H1 (cell line): ENCODE results near the gene PVALB. TPM values are rescaled to one million over a fixed set of nuclear protein-coding genes. Genes with fewer than 3 reads are reported as not detected.

Experiments used
- CTCF ChIA-PET: fragments of 300-600 bp; sonication (Branson Sonifier 250); formaldehyde crosslinking; loops from one replicate; lab custom pipeline; 2021; ENCODE audit not compliant: partially characterized antibody; lab: Charles Lee
- POLR2A ChIA-PET: fragments of 300-600 bp; sonication (Branson Sonifier 250); formaldehyde crosslinking; loops from one replicate; lab custom pipeline; 2021; ENCODE audit warnings: inconsistent platforms; ENCODE audit not compliant: partially characterized antibody; lab: Charles Lee
- DNase-seq, 2 experiments: peaks; one replicate each; pipeline versions ENCODE4 v3.0.0 to v3.0.0-alpha.2; 2010 to 2022; ENCODE audit warnings: low spot score in 2 of 2, low read depth in 1 of 2, mixed read lengths in 1 of 2
- FAIRE-seq: peaks from 2 replicates; lab custom pipeline; 2011; peaks lifted over from hg19 to GRCh38; lab: Jason Lieb, UNC
- H2AFZ ChIP-seq: 2 replicates; pipeline ENCODE4 v1.8.1; 2012; ENCODE audit warnings: low read length, inconsistent platforms
- H2AK5ac ChIP-seq: 2 replicates; pipeline ENCODE4 v1.6.1; 2013; ENCODE audit warnings: low read depth, low read length
- H2BK120ac ChIP-seq: replicated peaks from 2 replicates; pipeline ENCODE3; 2013; ENCODE audit warnings: low read depth, low read length, inconsistent platforms
- H2BK12ac ChIP-seq: 2 replicates; pipeline ENCODE4 v1.6.1; 2013; ENCODE audit warnings: low read depth, low read length
- H2BK15ac ChIP-seq: 2 replicates; pipeline ENCODE4 v1.6.1; 2013; ENCODE audit warnings: low read length
- H2BK20ac ChIP-seq: 2 replicates; pipeline ENCODE4 v1.6.1; 2013; ENCODE audit warnings: low read length
- H2BK5ac ChIP-seq: 2 replicates; pipeline ENCODE4 v1.6.1; 2013; ENCODE audit warnings: low read depth, low read length
- H3K14ac ChIP-seq: 2 replicates; pipeline ENCODE4 v1.6.1; 2013; ENCODE audit warnings: inconsistent platforms; ENCODE audit not compliant: insufficient read length
- H3K18ac ChIP-seq: 2 replicates; pipeline ENCODE4 v1.6.1; 2013; ENCODE audit warnings: low read length; ENCODE audit errors: extremely low read depth
- H3K23ac ChIP-seq: 2 replicates; pipeline ENCODE4 v1.6.1; 2013; ENCODE audit warnings: inconsistent platforms; ENCODE audit not compliant: insufficient read length
- H3K23me2 ChIP-seq: 2 replicates; pipeline ENCODE4 v1.6.1; 2013; ENCODE audit warnings: low read depth, low read length
- H3K27ac ChIP-seq: 2 replicates; pipeline ENCODE4 v1.6.1; 2011; ENCODE audit warnings: low read depth, low read length, inconsistent platforms
- H3K27me3 ChIP-seq, 4 experiments: replicated peaks in 1 of 4; 1 replicate in 1 of 4; 2 replicates in 3 of 4; pipeline versions ENCODE4 v1.6.1 to v1.8.1; 2011 to 2013; ENCODE audit warnings: low read length in 3 of 4, mild to moderate bottlenecking in 3 of 4, inconsistent platforms in 2 of 4, mixed read lengths in 2 of 4, moderate library complexity in 1 of 4; ENCODE audit not compliant: control insufficient read depth in 3 of 4, insufficient read depth in 3 of 4; ENCODE audit errors: extremely low read depth in 1 of 4
- H3K36me3 ChIP-seq, 4 experiments: 2 replicates each; pipeline versions ENCODE4 v1.6.1 to v1.8.1; 2011 to 2013; ENCODE audit warnings: mild to moderate bottlenecking in 4 of 4, low read length in 3 of 4, moderate library complexity in 2 of 4, control low read depth in 1 of 4, inconsistent platforms in 1 of 4; ENCODE audit not compliant: insufficient read depth in 4 of 4, control insufficient read depth in 2 of 4
- H3K4ac ChIP-seq: replicated peaks from 2 replicates; pipeline ENCODE3; 2013; ENCODE audit warnings: low read length, low read depth, mixed read lengths, inconsistent platforms; ENCODE audit not compliant: insufficient read length
- H3K4me1 ChIP-seq, 4 experiments: replicated peaks in 1 of 4; 1 replicate in 1 of 4; 2 replicates in 3 of 4; pipeline versions ENCODE4 v1.6.1 to v1.8.1; 2011 to 2013; ENCODE audit warnings: low read length in 3 of 4, inconsistent platforms in 2 of 4, mixed read lengths in 1 of 4; ENCODE audit not compliant: insufficient read depth in 4 of 4, control insufficient read depth in 3 of 4
- H3K4me2 ChIP-seq, 2 experiments: 2 replicates each; pipeline versions ENCODE4 v1.6.1 to v1.8.1; 2011 to 2013; ENCODE audit warnings: low read depth in 2 of 2, low read length in 2 of 2, control low read depth in 1 of 2, inconsistent platforms in 1 of 2, mild to moderate bottlenecking in 1 of 2; ENCODE audit not compliant: insufficient read depth in 1 of 2
- H3K4me3 ChIP-seq, 4 experiments: fragments of 200-600, 300-600 bp in 1 of 4; sonication (generic), shearing (Covaris generic), sonication (Bioruptor Twin) in 1 of 4; 2 replicates each; pipeline versions ENCODE4 v1.5.1 to v1.8.1; 2011 to 2016; ENCODE audit warnings: low read length in 4 of 4, low read depth in 3 of 4, control low read depth in 2 of 4, inconsistent platforms in 2 of 4, mild to moderate bottlenecking in 2 of 4, mixed read lengths in 1 of 4, moderate library complexity in 1 of 4; ENCODE audit not compliant: insufficient read depth in 2 of 4; ENCODE audit errors: extremely low read depth in 1 of 4
- H3K56ac ChIP-seq: replicated peaks from 2 replicates; pipeline ENCODE3; 2013; ENCODE audit warnings: low read depth, mild to moderate bottlenecking, mixed read lengths, low read length, inconsistent platforms; ENCODE audit not compliant: insufficient read length
- H3K79me1 ChIP-seq: 2 replicates; pipeline ENCODE4 v1.6.1; 2013; ENCODE audit warnings: low read depth, low read length, control low read depth
- H3K79me2 ChIP-seq, 2 experiments: 2 replicates each; pipeline versions ENCODE4 v1.6.1 to v1.8.1; 2012 to 2013; ENCODE audit warnings: low read length in 2 of 2, mild to moderate bottlenecking in 2 of 2, inconsistent platforms in 1 of 2; ENCODE audit not compliant: insufficient read depth in 2 of 2, control insufficient read depth in 1 of 2
- H3K9ac ChIP-seq, 4 experiments: replicated peaks in 1 of 4; 1 replicate in 1 of 4; 2 replicates in 3 of 4; pipeline versions ENCODE4 v1.6.1 to v1.8.1; 2011 to 2013; ENCODE audit warnings: low read depth in 3 of 4, low read length in 3 of 4, control low read depth in 2 of 4, mild to moderate bottlenecking in 2 of 4, moderate library complexity in 2 of 4, inconsistent platforms in 1 of 4; ENCODE audit errors: extremely low read depth in 1 of 4
- H3K9me3 ChIP-seq, 2 experiments: 2 replicates each; pipeline versions ENCODE4 v1.6.1 to v1.8.1; 2012 to 2013; ENCODE audit warnings: mild to moderate bottlenecking in 2 of 2, moderate library complexity in 2 of 2, control low read depth in 1 of 2, inconsistent platforms in 1 of 2, low read depth in 1 of 2, low read length in 1 of 2, mixed read lengths in 1 of 2; ENCODE audit not compliant: insufficient read depth in 2 of 2
- H4K20me1 ChIP-seq, 2 experiments: replicated peaks in 1 of 2; 2 replicates each; pipeline versions ENCODE3 to v1.8.1; 2011 to 2013; ENCODE audit warnings: inconsistent platforms in 2 of 2, low read length in 2 of 2, mild to moderate bottlenecking in 1 of 2; ENCODE audit not compliant: insufficient read depth in 2 of 2, control insufficient read depth in 1 of 2
- H4K5ac ChIP-seq: 2 replicates; pipeline ENCODE4 v1.6.1; 2013; ENCODE audit warnings: low read length, low read depth, mixed read lengths, inconsistent platforms; ENCODE audit not compliant: insufficient read length
- H4K8ac ChIP-seq: 2 replicates; pipeline ENCODE4 v1.8.0; 2013; ENCODE audit warnings: mild to moderate bottlenecking, moderate library complexity, low read length, inconsistent platforms; ENCODE audit not compliant: insufficient read depth; ENCODE audit errors: extremely low read depth
- H4K91ac ChIP-seq: replicated peaks from 2 replicates; pipeline ENCODE3; 2013; ENCODE audit warnings: low read length, mixed read lengths, inconsistent platforms; ENCODE audit not compliant: insufficient read length
- CBX8 ChIP-seq: fragments of 300-800, 300-1000 bp; sonication (generic); IDR thresholded peaks from 2 replicates; pipeline ENCODE4 v1.7.1; 2016; ENCODE audit warnings: low read depth, low read length, borderline replicate concordance
- CEBPB ChIP-seq: IDR thresholded peaks from 2 replicates; pipeline ENCODE4 v1.6.1; 2012; ENCODE audit warnings: low read depth, low read length
- EGR1 ChIP-seq: IDR thresholded peaks from 2 replicates; pipeline ENCODE4 v1.6.1; 2011; ENCODE audit warnings: low read depth, low read length, borderline replicate concordance
- GABPA ChIP-seq: IDR thresholded peaks from 2 replicates; pipeline ENCODE4 v1.6.1; 2011; ENCODE audit warnings: mild to moderate bottlenecking, low read length, moderate library complexity, borderline replicate concordance; ENCODE audit not compliant: insufficient read depth
- GTF2F1 ChIP-seq: IDR thresholded peaks from 2 replicates; pipeline ENCODE4 v1.6.1; 2012; ENCODE audit warnings: low read depth, low read length, improper control_type of control experiment, borderline replicate concordance
- JUN ChIP-seq: IDR thresholded peaks from 2 replicates; pipeline ENCODE4 v1.6.1; 2011; ENCODE audit warnings: low read depth, mild to moderate bottlenecking, improper control_type of control experiment, low read length
- NANOG ChIP-seq: IDR thresholded peaks from 2 replicates; pipeline ENCODE4 v1.6.1; 2011; ENCODE audit warnings: low read length, low read depth, mild to moderate bottlenecking, inconsistent platforms; ENCODE audit not compliant: insufficient read depth, poor library complexity, severe bottlenecking
- PHF8 ChIP-seq: fragments of 200-600 bp; sonication (generic); conservative IDR thresholded peaks from 2 replicates; pipeline ENCODE4 v1.7.1; 2012; ENCODE audit warnings: low read depth, mild to moderate bottlenecking, inconsistent platforms, low read length, moderate library complexity
- RXRA ChIP-seq: IDR thresholded peaks from 2 replicates; pipeline ENCODE4 v1.6.1; 2011; ENCODE audit warnings: low read depth, mild to moderate bottlenecking, low read length, moderate library complexity; ENCODE audit not compliant: insufficient read depth
- SIRT6 ChIP-seq: IDR thresholded peaks from one replicate; pipeline ENCODE4 v1.7.1; 2012; ENCODE audit warnings: low read length, inconsistent platforms
- TAF1 ChIP-seq: IDR thresholded peaks from 2 replicates; pipeline ENCODE4 v1.6.1; 2011; ENCODE audit warnings: mild to moderate bottlenecking, low read depth, low read length
- ZNF274 ChIP-seq: IDR thresholded peaks from 2 replicates; pipeline ENCODE4 v1.7.0; 2012; ENCODE audit warnings: low read length, borderline replicate concordance; ENCODE audit errors: extremely low read depth
- WGBS, 2 experiments: shearing (Covaris generic) in 1 of 2; methylation state at CpG; one replicate each; pipeline versions ENCODE4 v1.1.6 to v1.1.7; 2013 to 2015; ENCODE audit warnings: low lambda C conversion rate in 2 of 2, mixed read lengths in 2 of 2, inconsistent platforms in 1 of 2, low coverage in 1 of 2, missing lambda C conversion rate in 1 of 2; ENCODE audit not compliant: insufficient replicate concordance in 2 of 2, insufficient coverage in 1 of 2, insufficient read length in 1 of 2; ENCODE audit errors: extremely low coverage in 1 of 2, missing lambda C conversion rate in 1 of 2; 5-methylcytosine and 5-hydroxymethylcytosine counted together
- polyA plus RNA-seq, 7 experiments: library from polyadenylated mRNA; depleted of rRNA in 3 of 7; stranded (reverse) in 5 of 7; unstranded in 2 of 7; fragments of >200 nt in 5 of 7; fragments of 200-250 nt in 2 of 7; gene quantifications; 1 replicate in 5 of 7; 2 replicates in 1 of 7; 4 replicates in 1 of 7; pipeline versions ENCODE4 v1.2.1 to v1.2.3, GENCODE V29; 2011 to 2013; ENCODE audit warnings: missing spikeins in 2 of 7, mixed read lengths in 2 of 7
- total RNA-seq: library from RNA; stranded (reverse); fragmentation: NEBNext Ultra II Directional; extraction: Animal tissue kit (Norgen Biotek cat#: 25700); gene quantifications from 2 replicates; pipeline ENCODE4 v1.2.1, GENCODE V29; 2021
- TF ChIP-seq, protein P1 (sequence below): IDR thresholded peaks from 2 replicates; pipeline ENCODE4 v1.6.1; 2011; ENCODE audit warnings: low read depth, mild to moderate bottlenecking, low read length; ENCODE audit not compliant: insufficient read depth

PVALB gene
- total and polyA plus RNA-seq, 2 of the 8 experiments (the other 6 are each of a cell fraction or from before 2014, with no cell fraction given) = 1.7 to 5.4 TPM

DNA sequence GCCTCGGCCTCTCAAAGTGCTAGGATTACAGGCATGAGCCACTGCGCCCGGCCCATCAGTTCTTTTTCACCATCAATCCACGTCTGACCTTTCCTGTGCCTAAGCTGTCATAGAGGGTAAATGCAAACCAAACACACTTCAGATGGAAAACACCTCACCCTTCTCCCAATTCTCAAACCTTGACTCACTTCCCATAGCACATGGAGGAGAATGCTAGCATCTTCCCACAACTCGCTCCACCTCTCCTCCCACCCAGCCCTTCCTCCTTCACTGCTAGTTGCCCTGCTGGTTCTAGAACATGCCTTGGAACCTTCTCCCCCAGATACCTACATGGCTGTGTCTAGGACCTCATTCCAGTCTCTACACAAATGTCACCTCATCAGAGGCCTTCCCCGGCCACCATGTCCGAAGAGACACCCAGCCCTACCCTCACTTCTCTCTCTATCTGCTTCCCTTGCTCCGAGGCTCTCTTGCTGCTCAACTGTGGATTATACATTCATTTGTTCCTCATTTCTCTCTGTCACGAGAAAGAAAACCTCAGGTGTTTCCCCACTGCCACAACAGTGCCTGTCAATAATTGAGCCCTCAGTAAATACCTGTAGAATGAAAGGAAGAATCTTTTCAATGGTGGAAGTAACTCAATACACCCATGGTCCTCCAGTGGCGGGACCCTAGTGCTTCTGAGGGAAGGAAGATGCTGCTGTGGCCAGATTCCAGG lies 22.7 kb upstream of the PVALB start:
- Histone ChIP-seq H4K8ac (no peak overlapping the region), H2BK20ac (no peak overlapping the region), H3K79me2 (no peaks in the 10 kb centered on the region), H3K4me1 (no peaks in the 10 kb centered on the region), H4K91ac (no peak overlapping the region), H3K14ac (no peak overlapping the region), H3K56ac (no peak overlapping the region), H3K4ac (no peak overlapping the region), H3K9ac (no peak overlapping the region), H2AFZ (no peak overlapping the region), H3K9me3 (peaks cover 3 to 9% of the 10 kb centered on the region in 2 experiments; a peak in 2 of 4 replicates), H2BK5ac (no peak overlapping the region), H3K23me2 (peaks cover 3% of the 10 kb centered on the region; the same call in 1 of the 2 replicates), H2BK15ac (no peak overlapping the region), H3K79me1 (no peaks in the 10 kb centered on the region), H3K36me3 (no peaks in the 10 kb centered on the region), H4K20me1 (no peaks in the 10 kb centered on the region), H3K4me3 (no peak overlapping the region), H3K4me2 (no peak overlapping the region), H4K5ac (no peak overlapping the region), H3K23ac (no peak overlapping the region), H2BK12ac (no peak overlapping the region), H3K18ac (no peak overlapping the region), H2AK5ac (no peak overlapping the region), H3K27me3 (no peaks in the 10 kb centered on the region), H2BK120ac (no peak overlapping the region), H3K27ac (no peak overlapping the region)
- CTCF ChIA-PET = interaction anchor here (1.7 to 2.0 kb wide), 2 partner anchors 11 to 13 kb away, joined by 6 to 8 read pairs; no protein-coding TSS in a partner anchor
- WGBS, 2 experiments = 89% methylated on average over 10 of the region's 10 CpGs; no CpG with 5 or more reads in 1 of the 2 experiments
- POLR2A ChIA-PET = no interaction called here
- DNase-seq (no peak), FAIRE-seq (no peak)
- no peak for TF ChIP-seq EGR1
- no peak for TF ChIP-seq JUN
- no peak for TF ChIP-seq RXRA
- TF ChIP-seq NANOG = no peak
- no peak for TF ChIP-seq SIRT6
- TF ChIP-seq, protein P1, sequence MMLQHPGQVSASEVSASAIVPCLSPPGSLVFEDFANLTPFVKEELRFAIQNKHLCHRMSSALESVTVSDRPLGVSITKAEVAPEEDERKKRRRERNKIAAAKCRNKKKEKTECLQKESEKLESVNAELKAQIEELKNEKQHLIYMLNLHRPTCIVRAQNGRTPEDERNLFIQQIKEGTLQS = no peak
- no peak for TF ChIP-seq TAF1
- no peak for TF ChIP-seq ZNF274
- no peak for TF ChIP-seq GABPA
- no peak for TF ChIP-seq PHF8
- TF ChIP-seq CEBPB = no peak
- no peak for TF ChIP-seq CBX8
- no peak for TF ChIP-seq GTF2F1
